Myocyte (in vitro differentiated cells): ENCODE measurements around the gene CRTC1. TPM values are rescaled to one million over a fixed set of nuclear protein-coding genes. Genes with fewer than 3 reads are reported as not detected.
"Not testable (repeated sequence)": the region's sequence is repeated elsewhere in the genome, so short reads cannot be mapped to it uniquely, and the experiment has no call there.

Experiments
- DNase-seq: peaks from one replicate; pipeline ENCODE4 v3.0.0-alpha.2; 2012; ENCODE audit warnings: low read depth
- total RNA-seq: library from RNA; depleted of rRNA; stranded (reverse); fragments of >200 nt; gene quantifications from 2 replicates; pipeline ENCODE4 v1.2.3, GENCODE V29; 2014

Gene CRTC1
- total RNA-seq, 1 donor from 2014 or later = 3.3 TPM

- DNase-seq = no peak
Observed at GRCh38 chr19:18668744-18669523, 14.5 kb upstream of the CRTC1 start.

GRCh38 chr19:18669524-18669817 lies 14.0 kb upstream of the CRTC1 start:
- no peak for DNase-seq

- no peak for DNase-seq
Observed at GRCh38 chr19:18669883-18670282, 13.6 kb upstream of the CRTC1 start.

GRCh38 chr19:18670312-18670711 lies 13.2 kb upstream of the CRTC1 start:
- DNase-seq = no peak

- no peak for DNase-seq
Observed at GRCh38 chr19:18671303-18672043, 12.0 kb upstream of the CRTC1 start.

GRCh38 chr19:18672044-18672451 lies 11.4 kb upstream of the CRTC1 start:
- no peak for DNase-seq

- DNase-seq = no peak
Observed at GRCh38 chr19:18672606-18673337, 10.7 kb upstream of the CRTC1 start.

GRCh38 chr19:18674616-18675015 lies 8.9 kb upstream of the CRTC1 start:
- DNase-seq = peak; percentile 87

- DNase-seq = no peak
Observed at GRCh38 chr19:18675779-18676178, 7.7 kb upstream of the CRTC1 start.

GRCh38 chr19:18676692-18677091 lies 6.8 kb upstream of the CRTC1 start:
- no peak for DNase-seq

GRCh38 chr19:18677156-18677555 lies 6.3 kb upstream of the CRTC1 start:
- DNase-seq = no peak

GRCh38 chr19:18680148-18680547 lies 3.3 kb upstream of the CRTC1 start:
- DNase-seq = not testable (repeated sequence)

- no peak for DNase-seq
Observed at GRCh38 chr19:18682807-18683108, 722 bp upstream of the CRTC1 start.

GRCh38 chr19:18683958-18684641 lies 620 bp downstream of the CRTC1 start:
- no peak for DNase-seq

GRCh38 chr19:18684642-18684993 lies 1.1 kb downstream of the CRTC1 start:
- DNase-seq = no peak

GRCh38 chr19:18685597-18686190 lies 2.2 kb downstream of the CRTC1 start:
- DNase-seq = no peak

GRCh38 chr19:18687740-18688465 lies 4.4 kb downstream of the CRTC1 start:
- no peak for DNase-seq

- DNase-seq = no peak
Observed at GRCh38 chr19:18696023-18696422, 12.5 kb downstream of the CRTC1 start.

- DNase-seq = peak; percentile 20
Observed at GRCh38 chr19:18697680-18698079, 14.2 kb downstream of the CRTC1 start.

- DNase-seq = peak; percentile 25
Observed at GRCh38 chr19:18698321-18699167, 15.1 kb downstream of the CRTC1 start.
